GM18499 (cell line): Measurements from ENCODE around the gene ABHD10.

Experiments used
- ATAC-seq: cut with Tn5 transposase; IDR thresholded peaks from one replicate; pipeline ENCODE4 v1.9.1; 2021; ENCODE audit warnings: moderate number of reproducible peaks; ENCODE audit not compliant: insufficient read depth, unreplicated experiment

Gene ABHD10

GRCh38 chr3:111998636-111999483, 20.0 kb downstream of the ABHD10 start, which contains the start of gene TAGLN3:
TAGLN3 (plus strand) TSS chr3:111998922; CDS start chr3:111999423, 501 bp downstream.
- ATAC-seq: no peak

DNA sequence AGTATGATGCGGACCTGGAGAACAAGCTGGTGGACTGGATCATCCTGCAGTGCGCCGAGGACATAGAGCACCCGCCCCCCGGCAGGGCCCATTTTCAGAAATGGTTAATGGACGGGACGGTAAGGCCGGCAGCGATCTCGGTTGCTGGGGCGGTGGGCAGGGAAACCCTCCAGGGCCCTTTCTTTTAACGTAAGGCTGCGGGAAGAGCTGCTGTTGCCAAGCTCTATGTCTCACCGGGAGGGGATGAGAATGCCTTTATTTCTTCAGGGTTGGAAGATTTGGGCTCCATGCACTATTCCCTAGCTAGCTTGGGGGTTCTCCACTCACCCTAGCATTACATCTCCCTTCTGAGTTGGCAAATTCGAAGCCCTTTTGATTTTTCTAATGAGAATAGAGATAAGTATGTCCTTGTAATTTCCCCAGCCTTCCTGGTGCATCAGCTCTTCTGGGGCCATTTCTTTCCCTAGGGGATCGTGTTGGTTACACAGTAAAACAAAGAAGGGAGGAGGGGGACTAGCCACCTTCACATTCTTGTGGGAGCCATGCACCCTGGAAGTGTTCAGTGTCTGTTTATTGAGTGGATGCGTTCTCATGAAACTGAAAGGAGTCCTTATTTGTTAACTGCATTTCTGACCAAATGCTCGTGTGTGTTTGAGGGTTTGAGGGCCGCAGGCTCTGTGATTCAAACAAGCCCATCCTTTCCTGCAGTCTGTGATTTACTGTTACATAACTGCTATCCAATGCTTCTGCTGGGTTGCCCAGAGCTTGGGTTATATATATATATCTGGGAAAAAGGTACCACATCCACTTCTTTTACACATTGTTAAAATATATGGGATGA, 20.9 kb downstream of the ABHD10 start:
- no peak for ATAC-seq

GRCh38 chr3:112000367-112000771, 21.5 kb downstream of the ABHD10 start:
- ATAC-seq: no peak

GRCh38 chr3:112000966-112001365, 22.1 kb downstream of the ABHD10 start:
- no peak for ATAC-seq

- no peak for ATAC-seq
Measured at GRCh38 chr3:112001526-112001925, 22.7 kb downstream of the ABHD10 start.

DNA sequence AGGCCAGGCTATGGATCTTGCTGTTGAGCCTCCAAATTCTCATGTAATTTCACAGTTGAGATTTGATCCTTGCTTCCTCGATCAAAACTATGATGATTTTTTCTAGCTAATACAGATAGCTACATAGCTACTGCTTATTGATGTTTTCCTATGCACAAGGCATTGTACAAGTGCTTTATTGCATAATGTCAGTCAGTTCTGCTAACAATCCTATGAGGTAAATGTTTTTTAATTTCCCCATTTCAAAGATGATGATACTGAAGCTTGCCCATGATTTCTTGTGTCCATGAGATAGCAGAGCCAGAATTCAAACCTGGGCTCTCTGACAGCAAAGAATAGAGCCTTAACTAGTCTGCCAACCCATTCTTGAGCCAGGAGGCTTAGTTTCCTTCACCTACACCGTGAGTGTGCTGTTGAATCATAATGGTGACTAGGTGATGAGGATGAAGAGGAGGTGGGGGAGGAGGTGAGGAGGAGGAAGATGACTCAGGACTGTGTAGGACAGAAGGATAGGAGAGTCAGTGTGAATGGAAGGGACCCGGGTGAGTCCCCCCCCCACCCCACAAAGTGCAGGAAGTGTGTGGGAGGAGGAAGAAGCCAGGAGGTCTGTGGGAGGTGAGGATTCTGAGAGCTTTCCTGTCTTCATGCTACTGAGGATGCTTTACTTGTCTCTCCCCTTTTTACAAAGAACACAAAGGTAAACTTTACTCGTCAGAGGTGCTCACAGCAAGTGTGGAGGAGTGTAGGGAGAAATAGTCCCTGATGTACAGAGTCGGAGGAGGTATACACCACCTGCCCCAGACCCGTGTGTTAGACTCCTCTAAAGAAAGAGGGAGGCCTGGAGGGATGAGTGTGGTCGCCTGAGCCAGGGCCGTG, 23.5 kb downstream of the ABHD10 start:
- no peak for ATAC-seq

DNA sequence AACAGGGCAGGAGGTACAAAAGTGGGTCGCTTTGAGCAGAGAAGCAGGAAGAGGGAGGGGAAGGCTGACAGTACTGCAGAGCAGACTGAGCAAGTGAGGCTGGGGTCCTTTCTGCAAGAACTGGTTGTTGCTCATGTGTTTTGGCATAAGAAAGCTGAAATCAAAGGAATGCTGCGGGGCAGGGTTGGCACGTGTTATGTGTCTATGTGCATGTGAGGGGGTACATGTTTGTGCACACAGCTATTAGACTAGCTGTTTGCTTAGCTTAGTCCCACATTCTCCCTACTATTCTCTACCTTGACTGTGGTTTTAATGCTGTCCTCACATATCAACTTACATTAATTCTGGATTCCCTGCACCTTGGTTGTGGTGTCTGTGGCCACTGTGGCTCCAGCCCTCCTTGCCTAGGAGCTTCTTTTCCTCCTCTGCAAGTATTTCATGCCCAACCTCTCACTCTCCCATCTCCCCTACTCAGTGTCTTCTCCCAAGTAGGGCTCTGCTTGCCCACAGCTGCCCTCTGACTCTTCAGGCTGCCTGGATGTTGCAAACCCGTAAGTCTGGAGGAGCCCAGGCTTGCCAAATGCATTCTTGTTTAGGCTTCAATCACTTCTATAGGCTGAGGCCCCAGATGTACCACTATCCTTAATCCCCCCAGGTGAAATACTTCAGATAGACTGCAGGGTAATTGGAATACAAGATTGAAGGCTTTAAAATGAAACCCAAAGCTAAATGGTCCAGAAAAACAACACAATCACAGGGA, 24.7 kb downstream of the ABHD10 start:
- ATAC-seq: no peak

DNA sequence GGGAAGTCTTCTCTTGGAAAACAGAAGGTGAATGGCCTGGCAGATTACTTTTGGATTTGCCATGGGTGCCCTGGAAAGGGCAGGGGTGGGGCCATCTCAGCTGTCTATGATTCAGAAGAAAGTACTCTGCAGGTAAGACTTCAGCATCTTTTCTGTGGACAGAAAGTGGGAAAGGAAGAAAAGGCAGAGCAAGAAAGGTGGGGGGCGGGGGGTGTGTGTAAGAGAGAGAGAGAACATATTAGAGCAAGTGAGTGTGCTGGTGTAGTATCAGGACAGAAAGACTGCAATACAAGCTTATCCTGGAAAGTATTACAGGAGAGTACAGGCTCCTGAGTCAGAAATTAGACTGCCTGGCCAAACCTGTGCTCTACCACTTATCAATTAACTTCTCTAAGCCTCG, 25.4 kb downstream of the ABHD10 start:
- ATAC-seq: no peak

GRCh38 chr3:112004669-112005068, 25.8 kb downstream of the ABHD10 start:
- no peak for ATAC-seq

DNA sequence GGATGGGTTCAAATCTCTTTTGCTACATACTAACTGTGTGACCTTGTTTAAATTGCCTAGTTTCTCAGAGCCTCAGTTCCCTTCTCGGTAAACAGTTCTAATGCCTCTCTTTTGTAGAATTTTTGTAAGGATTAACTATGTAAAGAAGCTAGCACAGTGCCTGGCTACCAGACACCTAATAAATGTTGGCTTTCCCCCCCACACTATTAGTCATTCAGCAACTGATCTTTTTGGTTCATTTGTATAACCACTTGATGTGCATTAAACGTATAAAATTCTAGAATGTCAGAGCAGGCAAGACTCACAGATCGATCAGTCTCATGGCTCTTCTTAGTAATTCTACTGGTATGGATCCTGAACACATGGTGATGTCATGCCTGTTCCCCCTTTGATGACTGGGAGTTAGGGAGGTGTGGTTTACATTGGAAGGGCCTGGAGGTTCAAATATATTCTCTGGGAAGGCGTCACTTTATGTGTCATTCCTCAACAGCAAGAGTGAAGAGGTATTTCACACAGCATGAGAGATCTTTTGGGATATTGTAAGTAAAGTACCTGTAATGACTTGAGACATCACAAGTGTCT, 26.4 kb downstream of the ABHD10 start:
- ATAC-seq: no peak

- no peak for ATAC-seq
Measured at GRCh38 chr3:112007633-112008032, 28.8 kb downstream of the ABHD10 start.

- no peak for ATAC-seq
Measured at GRCh38 chr3:112009670-112010069, 30.8 kb downstream of the ABHD10 start.

DNA sequence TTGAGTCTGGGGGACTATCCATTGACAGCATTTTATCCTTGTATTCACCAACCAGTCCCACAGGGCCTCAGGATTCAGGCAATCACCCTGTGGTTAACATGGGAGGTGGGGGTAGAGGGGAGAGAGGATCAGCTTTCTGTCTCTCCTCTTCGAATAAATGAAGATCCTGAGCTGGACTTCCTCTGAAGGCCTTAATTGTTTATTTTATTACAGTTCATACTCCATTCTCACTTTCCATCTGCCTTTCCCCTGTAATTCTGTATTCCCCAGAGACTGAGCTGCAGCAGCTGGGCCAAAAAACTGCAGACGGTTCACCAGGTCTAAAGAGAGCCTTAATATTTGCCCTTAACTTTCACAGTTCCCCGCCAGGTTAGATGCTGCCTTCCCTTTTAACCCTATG, 31.8 kb downstream of the ABHD10 start:
- no peak for ATAC-seq

- ATAC-seq: no peak
Measured at GRCh38 chr3:112011376-112011940, 32.6 kb downstream of the ABHD10 start.

DNA sequence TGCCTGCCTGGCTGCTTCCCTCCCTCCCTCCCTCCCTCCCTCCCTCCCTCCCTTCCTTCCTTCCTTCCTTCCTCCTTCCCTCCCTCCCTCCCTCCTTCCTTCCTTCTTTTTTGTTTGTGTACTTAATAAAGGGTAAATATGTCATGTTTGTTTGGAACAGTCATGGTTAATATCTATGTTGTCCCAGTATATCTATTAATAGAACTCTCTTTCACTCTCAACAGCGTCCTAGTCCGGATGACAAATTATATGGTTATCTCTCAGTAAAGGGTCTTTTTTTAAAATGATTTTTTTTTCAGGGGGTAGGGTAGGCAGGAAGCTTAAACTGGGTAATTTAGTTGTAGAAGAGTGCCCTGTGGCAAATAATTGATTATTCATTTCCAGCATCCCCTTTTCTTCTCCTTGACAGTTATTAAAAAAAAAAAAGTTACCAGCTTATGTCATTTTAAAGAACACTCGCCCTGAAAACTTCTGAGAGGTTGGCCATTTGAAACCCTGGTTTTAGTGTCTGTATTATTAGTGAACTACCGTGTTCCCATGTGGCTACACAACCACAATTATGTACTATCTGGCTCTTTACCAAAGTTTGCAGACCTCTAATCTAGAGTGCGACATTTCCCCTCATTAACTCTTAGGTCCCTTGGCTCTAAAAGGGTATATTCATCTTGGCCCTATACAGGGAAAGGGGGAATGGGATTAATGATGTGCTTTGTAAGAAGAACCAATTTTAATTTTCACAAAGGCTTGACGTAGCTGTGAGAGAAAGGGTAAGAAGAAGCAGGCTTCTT, 33.6 kb downstream of the ABHD10 start:
- no peak for ATAC-seq

- ATAC-seq: no peak
Measured at GRCh38 chr3:112013058-112013783, 34.4 kb downstream of the ABHD10 start.

DNA sequence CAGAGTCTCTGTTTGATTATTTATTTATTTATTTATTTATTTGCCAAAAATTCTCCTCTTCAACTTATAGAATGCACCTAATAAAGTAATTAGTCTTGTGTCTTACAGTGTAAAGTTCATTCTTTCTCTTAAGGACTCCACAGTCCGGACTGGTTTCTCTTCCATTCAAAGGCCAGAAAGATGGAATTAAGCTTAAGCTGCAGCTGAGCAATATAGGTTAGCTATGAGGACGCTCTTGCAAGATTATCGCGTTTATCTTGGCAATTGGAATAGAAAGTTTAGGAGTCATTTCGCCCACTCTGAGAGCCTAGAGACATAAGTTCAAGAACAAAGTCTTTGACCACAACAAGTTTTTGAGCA, 34.9 kb downstream of the ABHD10 start:
- no peak for ATAC-seq

DNA sequence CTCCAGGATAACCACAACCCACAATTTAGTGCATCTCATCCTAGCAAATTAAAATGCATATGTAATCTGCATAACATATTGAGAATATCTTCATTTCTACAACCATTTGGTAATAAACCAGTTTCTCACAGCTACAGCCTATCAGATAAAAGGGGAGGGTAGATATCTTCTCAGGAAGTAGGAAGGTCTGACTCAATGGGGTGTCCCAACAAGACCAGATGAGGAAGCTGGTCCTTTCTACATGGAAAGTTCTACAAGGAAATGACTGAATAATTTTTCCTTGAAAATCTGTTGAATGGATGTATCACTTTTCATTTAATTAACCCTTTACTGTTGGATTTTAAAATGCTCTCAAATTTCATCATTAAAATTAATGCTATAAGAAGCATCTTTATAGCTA, 38.3 kb downstream of the ABHD10 start:
- ATAC-seq: no peak
